Measurements from ENCODE around the gene PALLD.

GRCh38 chr4:168857009-168857408 lies 360.2 kb downstream of the PALLD start:
- TF ChIP-seq CTCF (IDR thresholded peaks at IDR 0.05) (no peak), POLR2AphosphoS5 (IDR thresholded peaks at IDR 0.05; ENCODE audit: low read depth, low read length) (no peak), REST (IDR thresholded peaks at IDR 0.05; ENCODE audit: insufficient read depth in 1 of 2, low read depth in 2 of 2, low read length in 1 of 2) (no peak)

Data from Panc1 (cell line).